Measurements from ENCODE around the gene LSAMP.

- no peak for TF ChIP-seq CTCF (IDR thresholded peaks at IDR 0.05; ENCODE audit: extremely low read depth in 1 of 2, insufficient read depth in 1 of 2, low read depth in 1 of 2, low read length in 2 of 2)
- no peak for TF ChIP-seq EZH2 (IDR thresholded peaks at IDR 0.05; ENCODE audit: borderline replicate concordance, low read depth, low read length, severe bottlenecking)
Measured at GRCh38 chr3:116444115-116444747, 1.1 kb downstream of the LSAMP start.
